Endothelial cell of umbilical vein (primary cell): Measurements from ENCODE around the gene WASF2. TPM values are rescaled to one million over a fixed set of nuclear protein-coding genes. Genes with fewer than 3 reads are reported as not detected.

Source experiments
- BruUV-seq: library from RNA; stranded (reverse); fragments of 400-500 nt; replicated peaks from 2 replicates; lab custom pipeline; 2021; lab: Mats Ljungman, UMichigan
- CTCF ChIA-PET: fragments of 300-600, 350-600 bp; sonication (Branson Sonifier 250); formaldehyde crosslinking; loops from one replicate; lab custom pipeline; 2021; ENCODE audit warnings: antibody characterized with exemption, inconsistent platforms; lab: Charles Lee
- POLR2A ChIA-PET: fragments of 300-600, 350-600 bp; sonication (Branson Sonifier 250); formaldehyde crosslinking; loops from one replicate; lab custom pipeline; 2021; ENCODE audit warnings: antibody characterized with exemption, inconsistent platforms; lab: Charles Lee
- DNase-seq: peaks from one replicate; pipeline ENCODE4 v3.0.0-alpha.2; 2011; ENCODE audit warnings: low read depth, low spot score
- FAIRE-seq: peaks from 2 replicates; lab custom pipeline; 2011; peaks lifted over from hg19 to GRCh38; lab: Jason Lieb, UNC
- H2AFZ ChIP-seq: 2 replicates; pipeline ENCODE4 v1.6.0; 2012; ENCODE audit warnings: low read depth, low read length, control low read depth, inconsistent platforms
- H3K27ac ChIP-seq: 2 replicates; pipeline ENCODE4 v1.5.1; 2011; ENCODE audit warnings: low read depth, mild to moderate bottlenecking, control low read depth, low read length, moderate library complexity; ENCODE audit not compliant: insufficient read depth
- H3K27me3 ChIP-seq, 2 experiments: 2 replicates each; pipeline versions ENCODE4 v1.6.0 to v1.6.1; 2011; ENCODE audit warnings: low read length in 2 of 2, mixed read lengths in 1 of 2; ENCODE audit not compliant: control insufficient read depth in 2 of 2, insufficient read depth in 2 of 2
- H3K36me3 ChIP-seq, 2 experiments: 2 replicates in 1 of 2; 3 replicates in 1 of 2; pipeline ENCODE4 v1.5.1; 2011; ENCODE audit warnings: low read length in 2 of 2, mild to moderate bottlenecking in 1 of 2, moderate library complexity in 1 of 2; ENCODE audit not compliant: control insufficient read depth in 2 of 2, insufficient read depth in 2 of 2; ENCODE audit errors: extremely low read depth in 1 of 2
- H3K4me1 ChIP-seq: 3 replicates; pipeline ENCODE4 v1.5.1; 2011; ENCODE audit warnings: mild to moderate bottlenecking, low read length; ENCODE audit not compliant: control insufficient read depth, insufficient read depth; ENCODE audit errors: extremely low read depth
- H3K4me2 ChIP-seq: 2 replicates; pipeline ENCODE4 v1.6.1; 2011; ENCODE audit warnings: low read length, control low read depth, mixed read lengths; ENCODE audit not compliant: insufficient read depth
- H3K4me3 ChIP-seq, 3 experiments: fragments of 200-600 bp in 1 of 3; sonication (generic), shearing (Covaris generic) in 1 of 3; replicated peaks in 1 of 3; 2 replicates each; pipeline ENCODE4 v1.5.1; 2011 to 2016; ENCODE audit warnings: control low read depth in 3 of 3, low read length in 3 of 3, mild to moderate bottlenecking in 2 of 3, inconsistent platforms in 1 of 3, low read depth in 1 of 3, moderate library complexity in 1 of 3; ENCODE audit not compliant: insufficient read depth in 1 of 3
- H3K79me2 ChIP-seq: 2 replicates; pipeline ENCODE4 v1.6.0; 2012; ENCODE audit warnings: low read length, inconsistent platforms; ENCODE audit not compliant: control insufficient read depth, insufficient read depth
- H3K9ac ChIP-seq: replicated peaks from 2 replicates; pipeline ENCODE3; 2011; ENCODE audit warnings: low read length, control low read depth; ENCODE audit not compliant: insufficient read depth; ENCODE audit errors: extremely low read depth
- H3K9me1 ChIP-seq: replicated peaks from 3 replicates; pipeline ENCODE4 v1.6.0; 2011; ENCODE audit warnings: mild to moderate bottlenecking, low read length; ENCODE audit not compliant: control insufficient read depth, insufficient read depth; ENCODE audit errors: extremely low read depth
- H3K9me3 ChIP-seq: replicated peaks from 2 replicates; pipeline ENCODE4 v1.5.1; 2012; ENCODE audit warnings: low read length, inconsistent platforms; ENCODE audit not compliant: control insufficient read depth, insufficient read depth
- H4K20me1 ChIP-seq: replicated peaks from 2 replicates; pipeline ENCODE3; 2011; ENCODE audit warnings: mild to moderate bottlenecking, low read length; ENCODE audit not compliant: control insufficient read depth, insufficient read depth; ENCODE audit errors: extremely low read depth
- EZH2 ChIP-seq: IDR thresholded peaks from 2 replicates; pipeline ENCODE4 v1.6.1; 2012; ENCODE audit warnings: borderline replicate concordance, low read depth, mild to moderate bottlenecking, moderate library complexity, low read length, inconsistent platforms; ENCODE audit not compliant: severe bottlenecking
- FOS ChIP-seq: IDR thresholded peaks from 2 replicates; pipeline ENCODE4 v1.6.1; 2011; ENCODE audit warnings: mild to moderate bottlenecking, low read length, moderate library complexity, borderline replicate concordance; ENCODE audit not compliant: insufficient read depth
- GATA2 ChIP-seq: IDR thresholded peaks from 2 replicates; pipeline ENCODE4 v1.7.0; 2011; ENCODE audit warnings: low read depth, mild to moderate bottlenecking, moderate library complexity, mixed read lengths, low read length; ENCODE audit not compliant: insufficient read length, insufficient read depth
- JUN ChIP-seq: IDR thresholded peaks from 2 replicates; pipeline ENCODE4 v1.6.1; 2011; ENCODE audit warnings: borderline replicate concordance, low read depth; ENCODE audit not compliant: insufficient read length, insufficient read depth
- MYC ChIP-seq: IDR thresholded peaks from one replicate; pipeline ENCODE4 v1.6.1; 2011; ENCODE audit warnings: mild to moderate bottlenecking, low read depth, low read length
- POLR2A ChIP-seq: IDR thresholded peaks from 2 replicates; pipeline ENCODE4 v1.6.1; 2012; ENCODE audit warnings: low read depth, mild to moderate bottlenecking, control low read depth, low read length
- POLR2AphosphoS5 ChIP-seq: IDR thresholded peaks from 2 replicates; pipeline ENCODE4 v1.6.1; 2012; ENCODE audit warnings: low read depth, mild to moderate bottlenecking, control low read depth, low read length, moderate library complexity; ENCODE audit not compliant: insufficient read depth
- dilution Hi-C: fragments of 300-500 bp; cut with MboI; formaldehyde crosslinking; loops from one replicate; pipeline ENCODE4 v1.15.0; 2019; ENCODE audit warnings: low sequenced_read_pairs; ENCODE audit not compliant: extremely low pct_ligation_motif_present
- intact Hi-C: fragments of 100-400 bp; cut with micrococcal nuclease; formaldehyde crosslinking; loops from one replicate; pipeline ENCODE4 v1.10.0; 2022
- polyA plus RNA-seq, 4 experiments: library from polyadenylated mRNA; depleted of rRNA in 3 of 4; stranded (reverse) in 3 of 4; unstranded in 1 of 4; fragments of >200 nt; gene quantifications; 2 replicates each; pipeline versions ENCODE4 v1.2.1 to v1.2.3, GENCODE V29; 2011 to 2012; ENCODE audit warnings: missing spikeins in 1 of 4
- total RNA-seq: library from RNA; stranded (reverse); gene quantifications from 2 replicates; pipeline ENCODE4 v1.2.3, GENCODE V29; 2021
- TF ChIP-seq, protein P1 (sequence below), 2 donors: IDR thresholded peaks; 1 replicate in 1 of 2; 2 replicates in 1 of 2; pipeline ENCODE4 v1.5.1; 2011; ENCODE audit warnings: low read length in 2 of 2, mild to moderate bottlenecking in 2 of 2, moderate library complexity in 2 of 2, control low read depth in 1 of 2, inconsistent platforms in 1 of 2, low read depth in 1 of 2; ENCODE audit not compliant: insufficient read depth in 1 of 2; ENCODE audit errors: extremely low read depth in 1 of 2
- TF ChIP-seq, protein P2 (sequence below): IDR thresholded peaks from 2 replicates; pipeline ENCODE4 v1.6.1; 2011; ENCODE audit not compliant: insufficient read depth, insufficient read length

Gene WASF2
- total and polyA plus RNA-seq, 2 donors (not counting 3 experiments of a cell fraction or from before 2014, with no cell fraction given), result 76.9 to 172 TPM

DNA sequence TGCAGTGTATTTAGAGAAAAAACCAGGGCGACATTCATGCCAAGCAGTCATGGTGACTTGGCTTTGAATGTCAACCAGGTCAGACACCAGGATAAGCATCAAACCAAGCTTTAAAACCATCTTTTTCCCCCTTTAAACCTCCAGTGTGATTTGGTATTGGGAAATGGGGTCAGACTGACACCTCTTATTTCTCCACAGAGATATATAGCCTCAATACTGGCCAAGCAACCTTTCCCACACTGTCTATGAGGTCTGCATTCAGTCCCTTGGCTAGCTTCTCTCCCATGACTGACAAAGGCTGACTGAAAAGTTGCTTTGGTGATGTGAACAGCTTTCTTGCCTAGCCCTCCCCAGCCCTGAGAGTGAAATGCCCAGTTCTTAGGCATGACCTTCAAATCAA lies 75.9 kb downstream of the WASF2 start:
- CTCF ChIA-PET, result interaction anchor here (0.9 to 8.0 kb wide), 5 partner anchors 15 to 193 kb away, joined by 3 to 70 read pairs (median 4); partner anchors contain the start of gene AHDC1
- no peak for FAIRE-seq

More for the DNA sequence above, 75.9 kb downstream of the WASF2 start:
- dilution Hi-C loops, result loop anchor here (25.0 kb wide), 1 partner anchor 173 kb away; no protein-coding TSS in a partner anchor
- H4K20me1 ChIP-seq, result no peaks in the 10 kb centered on the region
- H3K4me3 ChIP-seq, result no peak overlapping the region
- no peaks in the 10 kb centered on the region for H3K79me2 ChIP-seq
- intact Hi-C loops, result no loop called here
- H3K27ac ChIP-seq, result no peak overlapping the region
- peaks cover 5% of the 10 kb centered on the region for H3K4me1 ChIP-seq
- no peak overlapping the region for H2AFZ ChIP-seq
- TF ChIP-seq EZH2 (no peak), POLR2AphosphoS5 (no peak), POLR2A (no peak), FOS (no peak), MYC (no peak), GATA2 (no peak), JUN (no peak)
- TF ChIP-seq, protein P1, sequence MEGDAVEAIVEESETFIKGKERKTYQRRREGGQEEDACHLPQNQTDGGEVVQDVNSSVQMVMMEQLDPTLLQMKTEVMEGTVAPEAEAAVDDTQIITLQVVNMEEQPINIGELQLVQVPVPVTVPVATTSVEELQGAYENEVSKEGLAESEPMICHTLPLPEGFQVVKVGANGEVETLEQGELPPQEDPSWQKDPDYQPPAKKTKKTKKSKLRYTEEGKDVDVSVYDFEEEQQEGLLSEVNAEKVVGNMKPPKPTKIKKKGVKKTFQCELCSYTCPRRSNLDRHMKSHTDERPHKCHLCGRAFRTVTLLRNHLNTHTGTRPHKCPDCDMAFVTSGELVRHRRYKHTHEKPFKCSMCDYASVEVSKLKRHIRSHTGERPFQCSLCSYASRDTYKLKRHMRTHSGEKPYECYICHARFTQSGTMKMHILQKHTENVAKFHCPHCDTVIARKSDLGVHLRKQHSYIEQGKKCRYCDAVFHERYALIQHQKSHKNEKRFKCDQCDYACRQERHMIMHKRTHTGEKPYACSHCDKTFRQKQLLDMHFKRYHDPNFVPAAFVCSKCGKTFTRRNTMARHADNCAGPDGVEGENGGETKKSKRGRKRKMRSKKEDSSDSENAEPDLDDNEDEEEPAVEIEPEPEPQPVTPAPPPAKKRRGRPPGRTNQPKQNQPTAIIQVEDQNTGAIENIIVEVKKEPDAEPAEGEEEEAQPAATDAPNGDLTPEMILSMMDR (IDR thresholded peaks at IDR 0.05; ENCODE audit: extremely low read depth in 1 of 2, insufficient read depth in 1 of 2, low read depth in 1 of 2, low read length in 2 of 2), result no peak
- TF ChIP-seq, protein P2, sequence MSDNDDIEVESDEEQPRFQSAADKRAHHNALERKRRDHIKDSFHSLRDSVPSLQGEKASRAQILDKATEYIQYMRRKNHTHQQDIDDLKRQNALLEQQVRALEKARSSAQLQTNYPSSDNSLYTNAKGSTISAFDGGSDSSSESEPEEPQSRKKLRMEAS, result no peak
- H3K9ac ChIP-seq, result no peak overlapping the region
- no peaks in the 10 kb centered on the region for H3K27me3 ChIP-seq
- no TSS peak for BruUV-seq
- no peak for DNase-seq
- H3K9me3 ChIP-seq, result no peaks in the 10 kb centered on the region
- no peak overlapping the region for H3K4me2 ChIP-seq
- H3K9me1 ChIP-seq, result no peaks in the 10 kb centered on the region
- POLR2A ChIA-PET, result no interaction called here
- peaks cover 60 to 61% of the 10 kb centered on the region in 2 experiments for H3K36me3 ChIP-seq
